ENCODE data around the gene CAMTA1.

Gene CAMTA1

DNA sequence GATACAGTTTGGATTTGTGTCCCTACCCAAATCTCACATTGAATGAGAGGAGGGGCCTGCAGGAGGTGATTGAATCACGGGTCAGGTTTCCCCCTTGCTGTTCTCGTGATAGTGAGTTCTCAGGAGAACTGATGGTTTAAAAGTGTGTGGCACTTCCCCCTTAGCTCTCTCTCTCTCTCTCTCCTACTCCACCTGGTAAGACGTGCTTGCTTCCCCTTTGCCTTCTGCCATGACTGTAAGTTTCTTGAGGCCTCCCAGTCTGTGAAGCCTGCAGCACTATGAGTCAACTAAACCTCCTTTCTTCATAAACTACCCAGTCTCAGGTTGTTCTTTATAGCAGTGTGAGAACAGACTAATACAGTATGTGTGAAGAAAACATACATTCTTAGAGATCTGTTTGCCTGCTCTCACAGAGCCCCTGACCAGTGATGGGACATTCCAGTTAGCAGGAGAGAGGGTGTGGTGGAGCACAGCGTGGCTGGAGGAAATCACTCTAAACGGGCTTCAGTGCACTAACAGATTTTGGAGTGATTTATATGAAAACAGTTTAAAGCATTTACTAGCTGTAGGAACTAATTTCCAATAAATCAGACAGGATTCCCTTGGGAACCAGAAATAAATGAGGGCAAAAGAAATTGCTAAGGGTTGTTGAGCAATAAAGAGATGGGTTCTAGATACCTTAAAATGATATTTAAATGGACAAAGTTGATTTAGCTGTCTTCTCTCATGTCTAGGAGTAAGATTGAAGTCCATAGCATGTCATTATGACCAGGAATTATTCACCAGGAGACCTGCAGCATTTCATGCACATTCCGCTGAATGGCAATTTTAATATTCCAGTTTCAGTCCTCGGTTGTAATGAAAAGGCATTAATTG is 411.0 kb downstream of the CAMTA1 start:
- DNase-seq (ENCODE audit: low read depth in 2 of 2): no peak

DNA sequence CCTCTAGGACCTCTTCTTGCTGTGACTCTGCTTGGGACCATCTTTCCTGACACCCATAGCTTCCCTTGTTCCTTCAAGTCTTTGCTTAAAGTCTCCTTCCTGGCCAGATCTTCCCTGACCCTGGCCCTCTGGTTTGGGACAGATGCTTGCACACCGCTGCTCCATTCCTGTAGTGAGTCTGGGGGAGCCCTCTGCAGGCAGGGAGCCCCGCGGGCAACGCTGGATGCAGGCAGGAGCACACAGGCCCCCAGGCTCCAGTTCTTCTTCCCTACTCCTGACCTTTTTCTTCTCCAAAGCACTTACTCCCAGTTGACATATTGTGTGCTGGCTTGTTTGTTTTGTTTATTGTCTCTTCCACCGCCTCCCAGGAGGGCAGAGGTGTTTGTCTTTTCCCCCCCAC is 413.4 kb downstream of the CAMTA1 start:
- DNase-seq (ENCODE audit: low read depth in 2 of 2): no peak

DNA sequence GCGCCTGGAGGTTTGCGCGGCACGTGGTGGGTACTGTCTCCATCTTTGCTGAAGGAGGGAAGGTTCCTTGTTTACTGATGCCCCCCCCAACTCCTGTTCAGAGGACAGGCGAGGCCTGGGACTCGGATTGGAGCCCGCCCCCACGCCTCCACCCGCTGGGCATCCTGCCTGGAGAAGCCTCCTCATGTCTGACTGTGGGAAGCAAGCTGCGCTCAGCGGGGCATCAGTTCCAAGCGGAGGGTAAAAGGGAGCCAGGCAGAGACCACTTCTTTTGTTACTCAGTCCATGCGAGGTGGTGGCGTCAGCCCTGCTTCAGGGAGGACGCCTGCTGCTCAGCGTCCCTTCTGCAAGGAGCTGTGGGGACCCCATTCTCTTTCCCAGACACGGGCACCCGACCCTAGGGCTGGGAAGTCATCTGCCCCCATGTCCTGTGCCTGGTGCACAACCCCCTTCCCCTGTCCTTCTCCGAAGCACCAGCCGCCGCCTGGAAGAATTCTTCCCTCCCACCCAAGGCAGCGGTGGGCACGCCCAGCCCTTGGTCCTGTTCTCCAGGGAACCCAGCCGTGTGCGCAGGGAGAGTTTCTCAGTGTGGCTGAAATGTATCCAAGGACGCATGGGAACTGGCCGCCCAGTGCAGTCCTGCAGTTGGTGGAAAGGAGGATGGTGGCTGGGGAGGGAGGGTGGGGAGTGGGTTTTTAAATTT is 414.0 kb downstream of the CAMTA1 start:
- no peak for DNase-seq (ENCODE audit: low read depth in 2 of 2)

DNA sequence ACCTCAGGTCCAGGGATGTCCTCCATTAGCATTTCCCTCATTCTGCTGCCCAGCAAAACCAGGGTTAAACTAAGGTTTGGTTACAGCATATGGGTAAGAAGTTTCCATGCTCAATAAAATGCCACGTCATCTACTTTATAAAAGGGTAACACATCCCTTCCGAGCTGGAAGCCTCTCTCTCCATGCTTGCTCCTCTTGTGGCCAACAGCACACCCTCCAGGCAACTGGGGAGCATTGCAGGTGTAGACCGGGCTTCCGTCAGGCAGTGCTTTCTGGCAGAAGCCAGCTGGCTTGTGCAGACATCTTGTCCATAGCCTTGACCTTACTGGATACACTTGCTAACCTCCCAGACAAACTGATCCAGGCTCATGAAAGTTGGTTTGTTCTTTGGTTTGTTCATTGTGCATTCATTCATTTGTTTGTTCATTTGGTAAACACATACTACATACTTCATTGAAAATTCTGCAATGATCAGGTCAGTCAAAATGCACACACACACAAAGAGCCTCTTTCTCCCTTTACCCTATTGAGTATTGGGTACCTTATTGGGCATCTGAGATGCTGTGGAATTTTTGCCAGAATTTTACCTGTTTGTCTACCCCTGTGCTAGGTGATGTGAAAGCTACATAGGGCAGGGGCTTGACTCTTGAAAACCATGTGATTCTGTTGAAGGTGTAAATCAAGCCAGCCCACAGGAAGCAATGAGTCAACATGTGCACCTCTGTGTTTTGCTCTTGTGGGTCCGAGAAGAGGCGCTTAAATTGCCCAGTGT is 422.8 kb downstream of the CAMTA1 start:
- DNase-seq (ENCODE audit: low read depth in 2 of 2): no peak

DNA sequence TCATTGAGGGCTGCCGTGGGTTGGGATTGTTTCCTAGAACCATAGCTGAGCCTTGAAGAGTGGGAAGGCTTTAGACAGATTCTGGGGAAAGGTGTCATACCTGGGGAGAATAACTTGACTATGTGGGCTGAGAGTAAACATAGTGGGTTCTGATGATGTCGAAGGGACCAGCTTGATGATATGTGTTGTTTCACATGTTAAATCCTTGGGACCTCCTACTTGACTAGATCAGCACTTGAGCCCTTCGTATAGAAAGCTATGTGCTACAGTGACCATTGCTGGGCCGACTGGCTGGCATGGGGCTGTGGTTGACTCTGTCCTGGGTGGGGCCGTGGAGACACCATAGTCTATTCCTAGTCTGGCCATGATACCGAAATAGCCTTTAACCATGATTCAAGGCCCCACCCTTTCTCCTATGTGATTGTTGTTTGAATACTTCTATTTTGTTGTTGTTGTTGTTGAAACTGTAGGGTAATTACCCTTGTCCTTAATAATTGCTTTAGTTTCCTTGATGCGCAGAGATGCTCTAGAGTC is 423.5 kb downstream of the CAMTA1 start:
- DNase-seq (ENCODE audit: low read depth in 2 of 2): no peak

DNA sequence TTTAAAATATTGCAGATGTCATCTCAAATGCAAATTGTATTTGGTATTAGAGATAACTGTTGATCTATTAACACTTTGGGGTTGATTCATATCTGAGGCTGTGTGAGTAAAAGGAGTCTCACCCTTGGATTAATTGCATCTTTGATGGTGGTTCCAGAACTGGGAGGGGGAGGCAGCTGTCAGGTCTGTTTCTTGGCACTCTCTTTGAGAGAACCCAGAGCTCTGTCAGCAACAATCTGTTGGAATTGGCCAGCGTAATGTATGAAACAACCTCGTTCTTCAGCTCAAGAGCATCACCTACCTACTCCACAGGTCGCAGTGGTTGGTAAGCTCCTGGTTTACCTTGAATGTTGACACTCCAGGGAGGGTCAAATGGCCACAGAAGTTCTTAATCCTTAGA is 424.1 kb downstream of the CAMTA1 start:
- no peak for DNase-seq (ENCODE audit: low read depth in 2 of 2)

DNA sequence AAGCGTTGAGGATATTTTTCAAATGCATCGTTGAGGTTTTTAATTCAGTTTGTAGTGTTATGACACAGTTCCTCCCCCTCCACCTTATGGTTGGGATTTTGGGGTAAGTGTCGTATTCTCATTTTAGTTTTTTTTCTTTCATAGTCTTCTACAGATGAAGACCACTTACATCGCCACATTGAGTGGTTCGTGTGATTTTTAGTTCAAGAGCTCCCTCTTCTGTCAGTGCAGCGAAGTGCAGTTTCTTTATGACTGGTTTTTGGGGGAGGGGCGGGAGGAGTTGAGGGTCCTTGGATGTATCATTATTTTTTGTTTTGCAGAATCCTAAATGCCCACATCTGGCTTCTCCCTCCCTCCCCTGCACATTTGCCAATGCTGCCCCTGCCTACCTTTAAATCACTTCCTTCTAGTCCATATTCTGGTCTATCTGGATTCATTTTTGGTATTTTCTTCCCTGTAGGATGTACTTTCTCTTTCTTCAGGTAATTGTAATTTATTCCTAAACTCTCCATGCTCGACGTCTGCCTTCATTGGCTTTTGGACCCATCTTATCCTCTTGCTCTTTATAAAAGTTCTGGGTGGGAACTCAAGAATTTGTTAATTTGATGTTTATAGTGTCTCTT is 433.1 kb downstream of the CAMTA1 start:
- DNase-seq (ENCODE audit: low read depth in 2 of 2): no peak

DNA sequence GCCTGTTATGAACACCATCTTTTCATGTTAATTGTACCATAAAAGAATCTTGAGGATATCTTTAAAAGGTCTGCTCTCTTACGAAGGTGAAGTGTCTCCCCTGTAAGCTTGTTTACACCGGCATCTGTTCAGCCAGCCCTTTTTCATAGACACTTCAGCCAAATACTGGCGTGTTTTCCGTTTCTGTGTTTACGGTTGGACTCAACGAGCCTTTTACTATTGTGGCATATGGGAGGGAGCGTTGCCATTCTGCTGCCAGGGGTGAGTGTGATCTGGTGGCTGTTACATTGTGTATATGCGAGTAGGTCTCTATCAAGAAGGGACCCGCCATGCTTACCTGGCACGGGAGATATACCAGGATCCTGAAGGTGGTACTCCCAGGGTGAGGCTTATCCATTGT is 433.8 kb downstream of the CAMTA1 start:
- DNase-seq (ENCODE audit: low read depth in 2 of 2): no peak

DNA sequence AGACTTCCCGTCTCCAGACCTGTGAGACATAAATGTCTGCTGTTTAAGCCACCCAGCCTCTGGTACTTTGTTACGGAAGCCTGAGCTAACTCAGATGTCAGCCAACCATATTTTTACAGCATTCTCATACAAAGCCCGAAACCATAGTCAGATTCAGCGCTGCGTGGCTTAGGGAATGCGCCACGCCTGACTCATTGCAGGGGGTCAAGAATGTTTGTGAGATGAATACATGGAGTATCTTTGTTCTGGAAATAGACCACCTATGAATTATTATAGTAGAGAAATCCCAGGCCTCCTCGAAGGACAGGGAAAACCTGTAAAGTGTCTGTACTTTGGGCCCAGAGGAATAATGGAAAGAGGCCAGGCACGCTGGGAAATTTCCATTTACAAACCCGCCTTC is 434.8 kb downstream of the CAMTA1 start:
- no peak for DNase-seq (ENCODE audit: low read depth in 2 of 2)

DNA sequence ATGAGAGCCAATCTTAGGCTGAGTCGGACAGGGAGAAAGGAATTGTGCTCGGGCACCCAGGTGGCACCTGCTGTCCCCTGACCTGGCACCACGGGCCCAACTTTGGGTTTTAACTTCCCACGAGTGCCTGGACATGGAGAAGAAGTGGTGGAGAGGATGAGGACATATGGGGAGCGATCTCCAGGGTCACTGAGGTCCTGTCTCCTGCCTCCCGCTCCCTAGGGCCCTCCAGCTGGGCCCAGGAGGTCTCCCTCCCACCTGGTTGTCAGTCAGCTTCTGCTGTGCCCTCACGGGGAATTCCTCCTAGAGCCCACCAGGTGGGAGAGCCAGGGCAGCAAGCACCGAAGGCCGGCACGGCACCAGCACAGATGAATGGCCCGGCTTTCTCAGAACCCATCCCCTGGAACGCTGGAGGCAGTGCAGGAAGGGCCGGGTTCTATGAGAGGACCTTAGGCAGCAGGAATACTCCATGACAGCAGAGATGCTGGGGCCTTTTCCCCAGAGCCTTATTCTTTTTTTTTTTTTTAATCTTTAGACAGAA is 435.5 kb downstream of the CAMTA1 start:
- no peak for DNase-seq (ENCODE audit: low read depth in 2 of 2)

DNA sequence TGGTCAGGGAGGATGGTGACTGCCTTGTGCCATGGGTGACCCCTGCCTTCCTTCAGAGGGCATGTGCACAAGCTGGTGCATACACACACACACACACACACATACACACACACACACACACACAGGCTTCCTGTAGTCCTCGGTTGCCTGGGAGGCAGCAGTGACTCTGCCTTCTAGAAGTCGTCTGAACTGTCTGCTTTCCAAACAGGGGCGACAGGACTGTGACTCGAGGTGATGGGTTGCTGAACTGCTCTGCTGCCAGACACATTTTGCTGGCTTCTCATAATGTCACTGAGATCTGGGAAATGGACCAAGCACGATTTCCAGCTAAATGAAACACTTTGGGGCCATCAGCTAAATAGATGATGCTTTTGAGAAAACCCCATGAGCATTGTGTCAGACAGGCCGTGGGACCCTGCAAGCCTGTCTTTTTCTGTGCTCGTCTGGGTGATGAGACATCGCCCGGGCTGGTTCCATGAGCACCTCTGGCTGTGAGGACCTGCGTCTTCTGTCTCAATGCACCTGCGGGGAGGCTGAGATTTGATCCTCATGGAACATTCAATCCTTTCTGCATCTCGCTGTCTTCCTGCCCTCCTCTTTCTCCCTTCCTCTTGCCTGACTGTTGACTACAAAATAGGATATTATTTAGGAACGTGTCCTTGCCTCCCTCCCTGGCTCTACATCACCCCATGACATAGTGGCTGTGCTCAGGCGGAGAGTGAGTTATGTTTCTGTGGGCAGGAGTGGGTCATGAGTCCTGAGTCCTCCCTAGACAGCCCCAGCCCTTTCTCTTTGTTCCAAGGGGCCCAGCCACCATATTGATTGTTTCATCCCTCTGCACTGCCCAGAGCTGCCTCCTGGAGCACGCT is 436.8 kb downstream of the CAMTA1 start:
- DNase-seq (ENCODE audit: low read depth in 2 of 2): no peak

DNA sequence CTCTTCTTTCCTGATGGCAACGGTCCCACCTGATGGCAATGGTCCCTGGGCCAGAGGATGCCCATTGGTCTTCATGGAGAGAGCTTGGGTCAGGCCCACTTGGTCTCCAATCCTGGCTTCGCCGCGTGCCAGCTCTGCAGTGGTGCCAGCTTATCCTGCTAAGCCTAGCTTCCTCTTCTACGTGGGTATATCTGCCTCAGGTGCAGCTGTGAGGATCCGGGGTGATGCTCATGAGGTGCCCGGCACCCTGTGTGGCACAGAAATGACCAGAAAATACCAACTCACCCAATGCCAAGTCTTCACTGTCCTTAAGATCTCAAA is 437.4 kb downstream of the CAMTA1 start:
- no peak for DNase-seq (ENCODE audit: low read depth in 2 of 2)

DNA sequence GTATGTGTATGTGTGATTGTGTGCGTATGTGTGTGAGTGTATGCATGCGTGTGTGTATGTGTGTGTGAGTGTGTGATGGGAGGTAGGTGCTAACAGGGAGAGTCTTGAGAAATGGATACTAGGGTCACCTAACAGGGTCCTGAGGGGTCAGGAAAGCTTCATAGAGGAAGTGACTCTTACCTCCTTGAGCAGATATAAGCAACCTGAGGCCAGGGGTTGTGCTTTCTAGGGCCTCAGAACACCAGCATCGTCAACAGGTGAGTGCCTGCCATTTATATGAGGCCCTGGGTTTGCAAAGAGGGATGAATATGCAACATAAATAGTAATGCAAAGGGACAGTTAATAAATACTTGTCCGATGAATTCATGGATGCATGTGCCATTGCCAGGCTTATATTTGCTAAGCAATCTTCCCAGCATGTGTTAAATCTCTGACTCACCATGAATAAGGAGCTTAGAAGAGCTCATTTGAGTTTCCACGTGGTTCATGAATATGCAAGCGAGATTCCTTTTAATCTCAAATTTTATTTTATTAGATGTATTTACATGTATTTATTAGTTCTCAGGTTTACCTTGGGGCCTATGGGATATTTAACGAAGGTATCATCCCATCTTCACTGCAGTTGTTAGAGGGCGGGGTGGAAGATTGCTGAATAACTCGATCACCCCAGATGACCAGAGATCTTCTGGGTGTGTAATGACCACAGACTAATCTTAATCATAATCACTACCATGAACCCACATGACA is 438.3 kb downstream of the CAMTA1 start:
- no peak for DNase-seq (ENCODE audit: low read depth in 2 of 2)

DNA sequence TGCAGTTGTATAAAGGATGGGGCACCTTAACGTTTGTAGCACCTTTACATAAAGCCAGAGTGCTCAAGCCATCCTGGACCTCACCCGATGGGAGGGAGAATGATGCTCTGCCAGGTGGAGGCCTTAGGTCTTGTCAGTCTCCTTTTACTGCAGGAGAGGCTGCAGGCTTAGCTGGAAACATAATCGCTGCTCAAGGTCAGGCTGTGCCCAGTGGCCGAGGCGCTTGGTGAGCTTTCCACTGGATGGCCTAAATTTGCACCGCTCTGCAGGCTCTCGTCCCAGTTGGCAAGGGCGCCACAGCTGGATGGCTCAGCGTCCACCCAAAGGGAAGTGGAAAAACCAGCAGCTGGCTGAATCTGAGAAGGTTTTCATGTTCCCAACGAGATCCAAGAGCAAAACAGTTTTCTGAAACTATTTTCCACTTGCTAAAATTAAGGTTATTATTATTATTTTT is 438.9 kb downstream of the CAMTA1 start:
- DNase-seq (ENCODE audit: low read depth in 2 of 2): no peak

DNA sequence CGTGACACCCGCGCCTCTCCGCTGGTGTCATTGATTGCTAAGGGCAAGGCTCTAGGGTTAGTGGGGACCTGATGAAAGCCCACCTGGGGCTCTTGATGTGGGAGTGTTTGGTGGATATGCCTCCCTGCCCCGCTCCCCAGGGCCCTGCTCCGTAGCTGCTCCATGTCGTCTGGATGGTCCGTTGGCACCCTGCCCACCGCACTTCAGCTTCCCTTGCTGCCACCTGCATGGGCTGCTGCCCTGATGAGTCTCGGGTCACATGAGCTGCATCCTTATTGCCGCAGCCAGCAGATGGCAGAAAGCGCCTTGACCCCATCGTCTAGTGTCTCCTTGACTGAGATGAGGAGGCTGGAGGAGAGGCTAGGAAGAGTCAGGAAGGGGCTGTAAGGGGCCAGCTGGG is 439.4 kb downstream of the CAMTA1 start:
- no peak for DNase-seq (ENCODE audit: low read depth in 2 of 2)

DNA sequence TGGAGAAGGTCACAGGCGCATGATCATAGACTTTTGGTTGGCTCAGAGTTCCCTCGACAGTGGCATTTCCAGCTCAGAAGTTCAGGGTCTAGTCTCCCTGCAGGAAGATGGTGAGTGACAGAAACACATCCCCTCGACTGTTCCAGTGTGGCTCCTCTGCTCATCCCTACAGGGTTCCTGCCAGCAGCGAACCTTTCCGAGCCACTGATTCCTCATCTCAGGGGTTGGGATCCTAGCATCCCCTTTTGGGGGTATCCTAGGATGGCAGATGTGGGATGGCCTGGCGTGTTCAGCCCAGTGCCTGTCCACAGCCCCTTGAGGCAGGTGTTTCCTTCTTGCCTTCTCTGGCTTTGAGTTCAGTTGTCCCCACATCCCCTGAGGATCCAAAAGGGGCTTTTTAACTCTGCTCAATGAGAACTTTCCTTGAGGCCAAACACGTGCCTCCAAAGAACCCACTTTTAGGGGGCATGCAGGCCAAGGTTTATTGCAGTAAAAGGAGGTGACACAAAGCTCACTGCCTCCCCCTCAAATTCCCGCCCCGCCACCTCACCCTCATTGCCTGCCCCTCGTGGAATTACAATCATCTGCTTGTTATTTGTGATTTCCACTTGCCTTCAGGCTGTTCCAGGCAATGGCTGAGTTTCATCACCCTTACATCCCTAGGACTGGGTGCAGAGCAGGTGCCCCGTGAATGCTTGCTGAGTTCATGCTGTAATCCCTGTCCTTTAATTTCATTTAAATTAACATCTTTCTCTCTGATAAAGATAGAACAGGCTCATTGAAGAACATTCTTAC is 440.7 kb downstream of the CAMTA1 start:
- no peak for DNase-seq (ENCODE audit: low read depth in 2 of 2)

DNA sequence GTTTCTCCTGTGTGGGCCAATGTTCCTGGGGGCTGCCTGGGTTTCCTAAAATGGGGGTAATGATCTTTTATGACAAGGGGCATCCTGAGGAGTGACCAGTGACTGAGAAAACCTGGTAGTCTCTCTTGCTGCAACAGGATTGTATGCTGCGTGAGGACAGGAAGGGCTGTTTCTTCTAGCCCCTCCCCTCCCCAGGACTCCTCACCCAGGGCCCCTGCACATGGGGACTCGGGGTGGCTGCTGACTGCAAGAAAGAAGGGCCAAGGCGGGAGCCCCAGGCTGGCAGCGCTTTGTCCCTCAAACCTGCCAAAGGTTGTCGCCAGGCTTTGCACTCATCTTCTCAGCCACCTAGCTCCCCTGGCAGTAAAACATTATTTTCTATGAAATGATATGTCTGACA is 442.4 kb downstream of the CAMTA1 start:
- DNase-seq (ENCODE audit: low read depth in 2 of 2): no peak

DNA sequence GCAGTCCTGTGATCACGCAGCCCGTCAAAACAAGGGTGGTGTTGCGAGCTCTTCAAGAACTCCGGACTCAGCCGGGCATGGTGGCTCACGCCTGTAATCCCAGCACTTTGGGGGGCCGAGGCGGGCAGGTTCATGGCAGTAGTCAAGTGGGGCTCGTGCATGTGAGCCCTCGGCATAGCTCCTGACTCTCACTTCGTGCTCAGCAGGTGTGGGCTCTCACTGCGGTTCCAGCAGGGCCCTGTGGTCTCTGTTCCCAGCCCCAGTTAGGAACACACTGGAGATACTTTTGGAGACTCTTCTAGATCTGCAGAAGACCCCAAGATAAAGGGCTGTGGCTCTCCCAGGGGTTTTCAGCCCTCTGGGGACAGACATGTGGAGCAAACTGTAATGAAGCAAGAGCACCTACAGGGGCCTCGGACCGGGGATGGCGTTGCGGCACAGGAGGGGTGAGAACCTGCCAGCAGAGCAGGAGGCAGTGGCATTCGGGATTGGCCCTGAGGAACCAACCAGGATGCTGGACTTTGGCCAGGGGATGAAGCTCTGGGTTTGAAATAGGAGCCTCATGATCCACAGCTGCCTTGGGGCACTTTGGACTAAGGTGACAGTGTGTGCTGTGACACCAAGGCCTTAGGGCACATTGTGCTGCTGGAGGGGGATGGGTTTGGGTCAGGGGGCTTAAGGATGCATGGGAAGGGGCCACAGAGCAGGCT is 443.2 kb downstream of the CAMTA1 start:
- DNase-seq (ENCODE audit: low read depth in 2 of 2): no peak
